Measurements from ENCODE around the gene SLC2A5.
"Not testable (repeated sequence)": the region's sequence is repeated elsewhere in the genome, so short reads cannot be mapped to it uniquely, and the experiment has no call there.

Gene SLC2A5

DNA sequence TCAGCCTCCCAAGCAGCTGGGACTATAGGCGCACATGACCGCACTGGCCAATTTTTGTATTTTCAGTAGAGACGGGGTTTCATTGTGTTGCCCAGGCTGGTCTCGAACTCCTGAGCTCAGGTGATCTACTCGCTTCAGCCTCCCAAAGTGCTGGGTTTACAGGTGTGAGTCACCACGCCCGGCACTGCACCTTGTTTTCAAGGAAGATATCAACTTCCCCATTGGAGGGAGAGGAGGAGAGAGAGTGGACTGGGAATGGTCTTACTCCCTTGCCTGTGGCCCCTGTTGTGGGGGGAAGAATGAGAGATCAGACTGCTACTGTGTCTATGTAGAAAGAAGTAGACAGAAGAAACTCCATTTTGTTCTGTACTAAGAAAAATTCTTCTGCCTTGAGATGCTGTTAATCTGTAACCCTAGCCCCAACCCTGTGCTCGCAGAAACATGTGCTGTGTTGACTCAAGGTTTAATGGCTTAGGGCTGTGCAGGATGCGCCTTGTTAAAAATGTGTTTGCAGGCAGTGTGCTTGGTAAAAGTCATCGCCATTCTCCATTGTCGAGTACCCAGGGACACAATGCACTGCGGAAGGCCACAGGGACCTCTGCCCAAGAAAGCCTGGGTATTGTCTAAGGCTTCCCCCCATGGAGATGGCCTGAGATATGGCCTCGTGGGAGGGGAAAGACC, 67.8 kb downstream of the SLC2A5 start:
- DNase-seq = not testable (repeated sequence)

DNA sequence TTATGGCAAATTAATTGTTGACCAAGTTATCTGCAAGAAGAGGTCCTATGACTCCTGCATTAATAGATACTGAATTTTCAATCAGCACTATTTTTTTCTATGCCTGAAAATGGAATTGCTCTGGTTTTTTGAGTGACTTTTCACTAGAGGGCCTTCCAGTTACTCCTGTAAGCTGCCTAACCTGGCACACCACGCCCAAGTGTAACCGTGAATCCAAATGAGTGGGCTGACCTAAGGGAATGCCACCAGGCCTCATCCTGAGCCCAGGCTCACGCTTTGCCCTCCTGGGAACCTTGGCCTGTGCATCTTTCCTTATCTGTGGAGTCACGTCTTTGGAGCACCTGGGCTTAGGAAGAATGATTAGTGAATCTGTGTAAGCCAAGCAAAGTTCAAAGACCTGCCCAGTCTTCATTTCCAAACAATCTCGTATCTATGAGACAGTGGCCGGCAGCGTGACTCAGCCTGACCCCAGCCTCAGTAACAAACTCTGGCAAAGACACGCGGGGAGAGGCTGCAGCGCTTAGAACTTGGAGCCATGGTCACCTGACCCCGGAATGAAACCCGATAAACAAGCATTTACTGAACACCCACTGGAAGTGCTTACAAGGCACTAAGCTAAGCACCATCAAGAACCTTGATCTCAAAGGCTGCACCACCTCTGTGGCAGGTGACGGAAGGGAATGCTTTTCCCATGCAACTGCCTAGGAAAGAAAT, 75.3 kb downstream of the SLC2A5 start:
- DNase-seq = not testable (repeated sequence)

DNA sequence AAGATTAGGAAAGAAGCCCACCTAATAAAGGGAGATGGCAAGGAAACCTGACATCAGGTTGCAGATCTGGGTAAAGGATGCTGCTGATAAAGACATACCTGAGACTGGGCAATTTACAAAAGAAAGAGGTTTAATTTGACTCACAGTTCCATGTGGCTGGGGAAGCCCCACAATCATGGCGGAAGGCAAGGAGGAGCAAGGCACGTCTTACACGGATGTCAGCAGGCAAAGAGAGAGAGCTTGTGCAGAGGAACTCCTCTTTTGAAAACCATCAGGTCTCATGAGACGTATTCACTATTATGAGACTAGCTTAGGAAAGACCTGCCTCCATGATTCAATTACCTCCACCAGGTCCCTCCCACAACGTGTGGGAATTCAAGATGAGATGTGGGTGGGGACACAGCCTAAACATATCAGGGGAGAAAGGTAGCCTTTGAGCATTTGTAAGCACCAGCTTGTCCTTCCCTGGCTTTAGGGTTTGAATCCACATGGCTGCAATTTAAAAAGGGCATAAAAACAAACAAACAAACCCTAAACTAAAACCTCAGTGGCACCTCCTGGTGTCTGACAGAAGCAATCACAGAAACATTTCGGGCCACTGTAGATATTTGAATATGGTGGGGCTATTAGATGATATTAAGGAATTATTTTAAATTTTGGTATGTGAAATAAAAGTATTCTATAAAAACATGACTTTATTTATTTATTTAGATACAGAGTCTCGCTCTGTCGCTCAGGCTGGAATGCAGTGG, 76.3 kb downstream of the SLC2A5 start:
- DNase-seq = no peak

DNA sequence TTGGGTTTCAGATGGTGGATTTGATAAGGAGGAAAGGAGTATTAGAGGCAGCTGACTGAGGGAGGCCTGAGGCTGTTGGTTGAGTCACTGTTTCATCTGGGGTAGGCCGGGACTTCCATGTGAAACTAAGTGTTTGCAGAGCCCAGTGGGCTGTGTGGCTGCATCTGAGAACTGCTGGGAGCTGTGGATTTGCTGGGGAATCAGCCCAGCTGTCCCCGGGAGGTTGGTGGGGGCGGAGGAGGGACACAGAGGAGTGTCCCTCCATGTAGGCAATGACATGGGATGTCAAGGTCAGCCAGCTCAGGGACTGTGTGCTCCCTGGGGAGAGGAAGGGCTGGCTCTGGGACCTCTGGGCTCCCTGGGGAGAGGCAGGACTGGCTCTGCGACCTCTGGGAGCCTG, 79.6 kb downstream of the SLC2A5 start:
- DNase-seq = no peak

DNA sequence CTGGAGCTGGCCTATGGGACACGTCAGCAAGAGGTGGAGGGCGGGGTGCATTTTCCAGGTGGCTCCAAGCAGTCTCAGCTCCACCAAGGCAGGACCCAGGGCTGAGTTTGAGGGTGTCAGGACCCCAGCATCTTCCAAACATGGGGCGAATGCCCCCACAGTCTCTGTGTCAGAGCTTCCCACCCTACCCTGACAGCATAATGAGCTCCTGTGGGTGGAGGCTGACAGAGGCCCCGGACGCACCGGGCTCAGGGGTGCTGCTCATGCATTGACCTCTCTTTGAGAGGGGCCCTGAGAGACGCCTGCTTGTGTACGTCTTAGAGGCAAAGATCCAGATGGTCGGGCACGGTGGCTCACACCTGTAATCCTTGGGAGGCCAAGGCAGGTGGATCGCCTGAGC, 80.4 kb downstream of the SLC2A5 start:
- no peak for DNase-seq

DNA sequence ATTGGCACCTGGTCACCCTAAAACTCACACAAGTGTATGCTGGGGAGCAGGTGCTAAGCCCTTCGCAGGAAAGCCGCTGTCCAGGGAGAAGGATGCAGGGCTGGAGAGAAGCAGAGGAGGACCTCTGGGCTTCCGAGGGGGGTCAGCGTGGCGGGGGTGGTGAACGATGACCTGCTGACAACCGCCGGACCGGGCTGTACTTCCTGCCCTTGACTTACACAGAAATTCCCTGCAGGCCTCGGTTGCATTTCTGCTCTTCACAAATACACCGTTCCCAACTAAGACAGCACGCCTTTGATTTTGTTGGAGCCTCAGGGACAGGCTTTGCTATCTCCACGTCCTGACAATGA, 80.8 kb downstream of the SLC2A5 start:
- DNase-seq = no peak

DNA sequence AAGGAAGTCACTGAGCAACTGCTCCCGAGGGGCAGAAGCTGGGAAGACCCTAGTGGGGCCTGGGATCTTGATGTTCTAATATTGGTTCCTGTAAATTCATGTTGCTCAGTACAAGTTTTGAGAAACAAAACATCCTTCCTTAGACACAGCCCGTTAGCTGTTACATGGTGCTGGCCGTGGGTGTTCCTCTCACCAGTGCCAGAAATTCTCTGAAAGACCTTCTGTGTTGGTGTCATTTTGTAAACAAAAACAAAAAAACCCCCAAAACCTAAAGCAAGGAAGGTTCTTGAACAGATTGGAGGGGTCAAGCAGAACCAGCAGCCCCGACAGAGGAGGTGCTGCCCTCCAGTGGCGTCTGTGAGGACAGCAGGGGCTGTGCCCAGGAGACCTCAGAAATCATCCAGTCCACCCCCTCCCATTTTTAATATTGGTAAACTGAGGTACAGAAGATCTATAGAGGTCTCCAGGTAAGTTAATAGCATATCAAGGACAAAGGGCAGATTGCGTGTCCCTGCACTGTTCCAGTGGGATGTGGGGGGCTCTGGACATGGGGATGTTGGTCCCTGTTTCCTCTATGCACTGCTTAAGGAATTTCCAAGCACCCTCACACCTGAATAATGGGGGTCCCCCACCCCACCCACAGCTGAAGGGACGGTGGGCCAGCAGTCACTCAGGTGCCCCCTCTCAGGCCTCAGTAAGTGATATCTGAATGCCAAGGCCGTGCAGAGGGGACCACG, 81.4 kb downstream of the SLC2A5 start:
- DNase-seq = peak; percentile 39

DNA sequence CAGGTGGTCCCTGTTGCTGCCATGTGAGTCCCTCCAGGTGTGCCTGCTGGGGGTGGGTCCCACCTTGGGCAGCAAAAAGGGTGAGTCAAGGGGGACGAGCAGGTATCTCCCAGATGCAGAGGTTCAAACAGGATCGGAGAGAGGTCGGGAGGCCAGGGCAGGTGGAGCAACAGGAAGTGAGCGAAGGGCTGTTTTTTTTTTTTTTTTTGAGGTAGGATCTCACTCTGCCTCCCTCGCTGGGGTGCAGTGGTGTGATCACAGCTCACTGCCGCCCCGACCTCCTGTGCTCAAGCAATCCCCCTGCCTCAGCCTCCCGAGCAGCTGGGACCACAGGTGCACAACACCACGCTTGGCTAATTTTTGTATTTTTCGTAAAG, 82.6 kb downstream of the SLC2A5 start:
- DNase-seq = no peak

DNA sequence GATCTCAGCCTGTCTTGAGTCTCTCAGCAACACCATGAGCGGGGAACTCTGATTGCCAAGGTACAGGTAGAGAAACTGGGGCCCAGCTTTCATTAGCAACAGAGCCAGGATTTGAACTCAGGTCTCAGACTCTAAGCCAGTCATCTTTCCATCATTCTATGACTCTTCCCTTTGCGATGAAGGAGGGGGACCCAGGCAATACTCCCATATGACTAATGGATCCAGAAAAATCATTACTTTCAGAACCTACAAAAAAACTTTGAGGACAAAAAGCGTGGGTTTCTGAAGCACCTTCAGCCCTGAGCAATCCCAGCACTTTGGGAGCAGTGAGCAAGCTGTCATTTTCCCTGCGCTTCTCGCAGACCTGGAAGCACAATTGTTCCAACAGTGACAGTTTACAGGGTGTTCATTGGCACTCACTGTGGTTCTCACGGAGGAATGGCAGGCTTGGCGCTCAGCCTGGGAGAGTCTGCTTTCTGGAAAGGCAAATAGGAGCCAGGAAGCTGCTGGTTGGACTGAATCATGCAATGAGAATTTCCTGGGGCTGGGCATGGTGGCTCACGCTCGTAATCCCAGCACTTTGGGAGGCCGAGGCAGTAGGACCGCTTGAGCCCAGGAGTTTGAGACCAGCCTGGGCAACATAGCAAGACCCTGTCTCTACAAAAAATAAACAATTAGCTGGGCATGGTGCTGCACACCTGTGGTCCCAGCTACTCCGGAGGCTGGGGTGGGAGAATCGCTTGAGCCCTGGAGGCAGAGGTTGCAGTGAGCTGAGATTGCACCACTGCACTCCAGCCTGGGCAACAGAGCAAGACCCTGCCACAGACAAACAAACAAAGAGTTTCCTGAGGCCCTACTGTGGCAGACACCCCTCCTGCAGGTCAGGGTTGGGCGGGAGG, 83.3 kb downstream of the SLC2A5 start:
- DNase-seq = peak; percentile 61
